OCI-LY1 (cell line): Measurements from ENCODE around the gene CTIF.

Source experiments
- H2AFZ ChIP-seq: fragments of 200-600 bp; sonication (generic), shearing (Covaris generic); 2 replicates; pipeline ENCODE4 v1.6.0; 2014; ENCODE audit warnings: antibody characterized with exemption, mild to moderate bottlenecking, low read length
- H3F3A ChIP-seq: fragments of 200-600 bp; sonication (generic), shearing (Covaris generic); 2 replicates; pipeline ENCODE4 v1.6.0; 2014; ENCODE audit warnings: mild to moderate bottlenecking, antibody characterized with exemption, low read length, moderate library complexity; ENCODE audit not compliant: insufficient read depth
- H3K27ac ChIP-seq: fragments of 200-600 bp; sonication (generic); 2 replicates; pipeline ENCODE4 v1.5.1; 2014; ENCODE audit warnings: low read length, mixed run types, mild to moderate bottlenecking, low read depth; ENCODE audit not compliant: poor library complexity, severe bottlenecking
- H3K27me3 ChIP-seq: fragments of 200-600 bp; sonication (generic); 2 replicates; pipeline ENCODE4 v1.6.0; 2014; ENCODE audit warnings: antibody characterized with exemption, mild to moderate bottlenecking, low read length, moderate library complexity; ENCODE audit not compliant: insufficient read depth
- H3K36me3 ChIP-seq: fragments of 200-600 bp; sonication (generic); 2 replicates; pipeline ENCODE4 v1.6.1; 2014; ENCODE audit warnings: mild to moderate bottlenecking, antibody characterized with exemption, low read length, moderate library complexity, mixed read lengths; ENCODE audit not compliant: insufficient read depth
- H3K4me1 ChIP-seq: fragments of 200-600 bp; sonication (generic); 2 replicates; pipeline ENCODE4 v1.5.1; 2014; ENCODE audit warnings: mild to moderate bottlenecking, low read length, moderate library complexity; ENCODE audit not compliant: insufficient read depth, severe bottlenecking
- H3K4me2 ChIP-seq: fragments of 200-600 bp; sonication (generic), shearing (Covaris generic); 2 replicates; pipeline ENCODE4 v1.6.1; 2014; ENCODE audit warnings: low read length
- H3K4me3 ChIP-seq: fragments of 200-600 bp; sonication (generic); 2 replicates; pipeline ENCODE4 v1.5.1; 2014; ENCODE audit warnings: low read length, low read depth, mild to moderate bottlenecking, mixed read lengths; ENCODE audit not compliant: poor library complexity, severe bottlenecking
- H3K79me2 ChIP-seq: fragments of 200-600 bp; shearing (Covaris generic); 2 replicates; pipeline ENCODE4 v1.6.1; 2016; ENCODE audit warnings: mixed run types, low read length, mixed read lengths; ENCODE audit not compliant: insufficient read depth
- H3K9ac ChIP-seq: fragments of 200-600 bp; sonication (generic), shearing (Covaris generic); 2 replicates; pipeline ENCODE4 v1.6.1; 2014; ENCODE audit warnings: mild to moderate bottlenecking, low read length, mixed read lengths
- H3K9me2 ChIP-seq: fragments of 200-600 bp; sonication (generic), shearing (Covaris generic); 2 replicates; pipeline ENCODE4 v1.6.1; 2014; ENCODE audit warnings: low read depth, mild to moderate bottlenecking, low read length, mixed read lengths
- H3K9me3 ChIP-seq: fragments of 200-600 bp; shearing (Covaris generic); 2 replicates; pipeline ENCODE4 v1.6.1; 2014; ENCODE audit warnings: low read length, mixed read lengths
- H4K20me1 ChIP-seq: fragments of 200-600 bp; sonication (generic), shearing (Covaris generic); 2 replicates; pipeline ENCODE4 v1.6.0; 2016; ENCODE audit warnings: mild to moderate bottlenecking, low read length; ENCODE audit not compliant: insufficient read depth
- EZH2 ChIP-seq: fragments of 200-600 bp; sonication (generic), shearing (Covaris generic); IDR thresholded peaks from 2 replicates; pipeline ENCODE4 v1.8.0; 2017; ENCODE audit warnings: borderline replicate concordance, mixed run types, mild to moderate bottlenecking, antibody characterized with exemption, low read length, moderate library complexity, mixed read lengths
- TF ChIP-seq, protein P1 (sequence below): fragments of 200-600 bp; sonication (generic), shearing (Covaris generic); IDR thresholded peaks from 2 replicates; pipeline ENCODE4 v1.5.1; 2017; ENCODE audit warnings: mild to moderate bottlenecking, antibody characterized with exemption, low read length, moderate library complexity, mixed read lengths

Gene CTIF

DNA sequence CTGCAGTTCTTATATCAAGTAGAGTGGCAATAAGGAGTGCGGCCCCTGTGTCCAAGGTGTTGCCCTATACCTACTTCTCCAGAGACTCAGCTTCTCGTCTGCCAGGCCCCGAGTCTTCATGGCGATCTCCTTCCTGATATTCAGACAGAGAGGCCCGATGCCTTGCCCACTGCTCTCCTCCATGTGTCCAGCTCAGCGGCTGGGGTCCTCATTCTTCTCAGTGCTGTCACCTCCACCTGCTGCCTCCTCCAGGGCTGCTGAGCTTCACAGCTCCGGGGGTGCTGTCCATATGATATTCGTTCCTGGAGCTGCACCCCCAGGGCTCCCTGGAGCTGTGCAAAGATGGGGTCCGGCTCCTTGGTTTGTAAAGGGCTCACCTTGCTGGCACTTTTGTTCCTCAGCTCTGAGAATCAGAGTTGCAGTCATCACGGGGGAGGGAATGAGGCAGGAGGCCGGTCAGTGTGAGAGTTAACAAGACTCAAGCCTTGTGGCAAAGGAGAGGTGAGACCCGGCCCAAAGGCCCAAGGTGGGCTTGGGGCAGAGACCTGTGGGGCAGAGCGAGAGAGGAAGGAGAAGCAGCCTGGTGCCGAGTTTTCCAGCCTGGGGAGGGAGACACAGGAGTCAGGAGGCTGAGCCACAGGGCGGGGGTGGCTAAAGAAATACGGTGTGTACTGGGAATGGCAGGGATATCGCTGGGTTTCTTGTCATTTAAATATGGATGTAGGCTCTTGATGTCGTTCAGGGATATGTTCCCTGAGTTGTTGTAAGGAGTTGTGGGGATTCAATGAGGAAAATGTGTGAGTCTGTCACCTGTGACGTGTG is 120.6 kb downstream of the CTIF start:
- Histone ChIP-seq H3F3A (no peaks in the 10 kb centered on the region), H3K27ac (no peak overlapping the region), H3K27me3 (no peaks in the 10 kb centered on the region; the same call in 1 of the 2 replicates), H3K79me2 (no peaks in the 10 kb centered on the region), H3K36me3 (no peaks in the 10 kb centered on the region), H3K4me2 (no peak overlapping the region), H3K4me1 (no peaks in the 10 kb centered on the region), H4K20me1 (no peaks in the 10 kb centered on the region), H3K9me2 (no peaks in the 10 kb centered on the region), H3K9ac (no peak overlapping the region), H3K9me3 (0 out of 2 replicates have a peak, but pooled peaks cover 3% of the 10 kb centered on the region), H3K4me3 (no peak overlapping the region), H2AFZ (no peak overlapping the region)
- TF ChIP-seq, protein P1, sequence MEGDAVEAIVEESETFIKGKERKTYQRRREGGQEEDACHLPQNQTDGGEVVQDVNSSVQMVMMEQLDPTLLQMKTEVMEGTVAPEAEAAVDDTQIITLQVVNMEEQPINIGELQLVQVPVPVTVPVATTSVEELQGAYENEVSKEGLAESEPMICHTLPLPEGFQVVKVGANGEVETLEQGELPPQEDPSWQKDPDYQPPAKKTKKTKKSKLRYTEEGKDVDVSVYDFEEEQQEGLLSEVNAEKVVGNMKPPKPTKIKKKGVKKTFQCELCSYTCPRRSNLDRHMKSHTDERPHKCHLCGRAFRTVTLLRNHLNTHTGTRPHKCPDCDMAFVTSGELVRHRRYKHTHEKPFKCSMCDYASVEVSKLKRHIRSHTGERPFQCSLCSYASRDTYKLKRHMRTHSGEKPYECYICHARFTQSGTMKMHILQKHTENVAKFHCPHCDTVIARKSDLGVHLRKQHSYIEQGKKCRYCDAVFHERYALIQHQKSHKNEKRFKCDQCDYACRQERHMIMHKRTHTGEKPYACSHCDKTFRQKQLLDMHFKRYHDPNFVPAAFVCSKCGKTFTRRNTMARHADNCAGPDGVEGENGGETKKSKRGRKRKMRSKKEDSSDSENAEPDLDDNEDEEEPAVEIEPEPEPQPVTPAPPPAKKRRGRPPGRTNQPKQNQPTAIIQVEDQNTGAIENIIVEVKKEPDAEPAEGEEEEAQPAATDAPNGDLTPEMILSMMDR = no peak
- no peak for TF ChIP-seq EZH2

DNA sequence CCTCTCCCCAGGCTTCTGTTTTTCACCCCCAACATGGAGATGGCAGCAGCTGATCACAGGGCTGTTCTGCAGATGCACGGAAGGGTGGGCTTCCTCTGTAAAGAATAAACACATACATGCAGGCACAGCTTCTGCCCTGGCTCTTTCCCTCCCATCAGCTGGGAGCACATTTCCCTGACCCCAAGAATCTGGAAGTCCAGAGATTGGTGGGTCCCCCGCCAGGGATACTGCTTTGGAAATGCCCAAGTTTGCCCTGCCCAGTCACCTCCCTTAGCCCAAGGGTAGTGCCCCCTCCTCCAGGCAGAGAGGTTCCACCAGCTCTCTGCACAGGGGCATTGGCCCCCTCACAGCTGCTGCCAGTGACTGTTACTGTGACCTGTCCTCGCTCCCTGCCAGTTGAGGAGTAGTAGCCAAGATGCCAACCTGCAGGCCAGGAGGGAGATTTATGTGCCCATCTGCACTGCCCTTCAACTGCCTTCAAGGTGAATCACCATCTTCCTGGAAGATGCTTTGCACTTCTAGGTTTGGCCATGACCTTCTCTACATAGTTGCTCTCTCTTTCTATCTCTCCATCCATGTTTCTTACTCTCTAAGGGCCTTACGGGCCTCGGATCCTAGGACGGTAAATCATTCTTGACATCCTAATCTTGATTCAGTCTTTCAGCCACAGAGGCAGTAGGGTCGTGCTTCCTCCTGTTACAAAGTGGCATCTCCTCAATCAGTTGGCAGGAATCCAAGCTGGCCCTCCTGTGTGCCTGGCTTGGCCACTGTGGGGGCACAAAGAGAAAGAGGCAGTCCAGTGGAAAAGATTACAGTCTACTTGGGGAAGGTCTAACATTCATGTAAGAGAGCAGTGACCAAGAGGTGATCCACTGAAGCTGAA is 121.8 kb downstream of the CTIF start:
- H3K79me2 ChIP-seq = no peaks in the 10 kb centered on the region
- no peak overlapping the region for H3K4me3 ChIP-seq
- H3K9me2 ChIP-seq = no peaks in the 10 kb centered on the region
- no peaks in the 10 kb centered on the region for H3K4me1 ChIP-seq
- TF ChIP-seq, protein P1 = no peak
- no peak for TF ChIP-seq EZH2
- H3K4me2 ChIP-seq = no peak overlapping the region
- no peaks in the 10 kb centered on the region for H4K20me1 ChIP-seq
- H3K27ac ChIP-seq = no peak overlapping the region
- H3F3A ChIP-seq = no peaks in the 10 kb centered on the region
- 0 out of 2 replicates have a peak, but pooled peaks cover 3% of the 10 kb centered on the region for H3K9me3 ChIP-seq
- H3K36me3 ChIP-seq = no peaks in the 10 kb centered on the region
- H3K27me3 ChIP-seq = peaks cover 5% of the 10 kb centered on the region; the same call in 1 of the 2 replicates
- H3K9ac ChIP-seq = no peak overlapping the region
- no peak overlapping the region for H2AFZ ChIP-seq

DNA sequence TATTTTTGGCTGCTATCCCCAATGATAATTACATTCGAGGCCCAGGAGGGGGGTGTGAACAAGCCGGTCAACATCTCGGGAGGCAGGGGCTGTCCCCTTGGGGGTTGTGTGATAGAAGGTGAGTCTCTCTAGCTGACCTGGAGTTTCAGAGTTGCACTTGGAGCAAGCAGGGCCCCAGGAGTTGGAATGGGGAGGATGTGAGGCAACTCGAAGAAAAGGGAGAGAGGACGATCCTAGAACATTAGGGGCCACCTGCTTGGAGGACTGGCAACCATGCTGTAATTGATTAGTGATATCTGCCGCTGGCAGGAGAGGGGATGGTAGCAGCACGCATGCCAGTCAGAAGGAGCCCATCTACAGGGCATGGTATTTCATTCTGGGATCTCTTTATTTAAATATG is 122.6 kb downstream of the CTIF start:
- Histone ChIP-seq H3K79me2 (no peaks in the 10 kb centered on the region), H3K4me1 (no peaks in the 10 kb centered on the region), H3K4me2 (no peak overlapping the region), H3K9me2 (no peaks in the 10 kb centered on the region), H3K27me3 (peaks cover 6% of the 10 kb centered on the region; the same call in 1 of the 2 replicates), H3F3A (no peaks in the 10 kb centered on the region), H3K36me3 (no peaks in the 10 kb centered on the region), H4K20me1 (no peaks in the 10 kb centered on the region), H2AFZ (no peak overlapping the region), H3K27ac (no peak overlapping the region), H3K4me3 (no peak overlapping the region), H3K9ac (no peak overlapping the region), H3K9me3 (0 out of 2 replicates have a peak, but pooled peaks cover 3% of the 10 kb centered on the region)
- TF ChIP-seq EZH2 = no peak
- TF ChIP-seq, protein P1 = no peak
